Measurements from ENCODE around the gene KDM2A.

Gene KDM2A

DNA sequence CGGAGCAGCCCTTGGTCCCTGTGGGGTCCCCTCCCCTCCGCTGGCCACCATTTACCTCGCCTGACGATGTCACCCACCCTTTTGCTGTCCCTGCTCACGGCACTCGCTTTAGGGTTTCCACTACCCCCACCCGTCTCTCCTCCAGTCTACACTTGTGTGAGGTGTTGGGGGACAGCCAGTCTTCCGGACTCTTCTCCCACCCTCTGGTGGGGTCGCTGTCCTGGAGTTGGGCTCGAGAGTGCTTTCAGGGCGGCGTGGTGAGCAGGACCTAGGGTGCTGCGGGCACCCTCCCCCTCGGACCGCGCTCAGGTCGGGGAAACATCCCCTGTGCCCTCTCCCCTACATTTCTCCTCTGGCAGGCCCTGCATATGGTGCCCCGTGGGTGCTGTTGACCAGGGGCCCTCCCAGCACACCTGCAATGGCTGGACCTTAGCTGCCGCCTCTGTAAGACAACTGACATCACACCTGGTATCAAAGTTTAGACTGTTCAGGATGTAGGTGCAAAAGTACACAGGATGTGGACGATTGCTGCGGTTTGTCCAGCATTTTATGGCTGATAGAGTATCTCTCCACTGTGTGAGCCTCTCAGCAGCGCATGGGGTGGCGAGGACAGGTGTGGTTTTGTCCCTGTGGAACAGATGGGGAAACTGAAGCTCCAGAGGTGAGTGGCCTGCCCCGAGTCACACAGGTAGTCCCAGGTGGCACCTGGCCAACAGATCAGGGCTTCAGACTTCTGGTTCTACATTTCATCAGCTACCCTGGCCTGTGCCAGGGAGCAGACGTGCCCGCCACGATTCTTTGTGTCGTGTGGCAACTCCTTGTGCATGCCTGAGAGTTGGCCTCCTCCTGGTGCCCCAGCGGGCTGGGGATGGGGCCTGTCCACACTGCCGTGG lies 148.4 kb downstream of the KDM2A start:
- peaks cover 49% of the 10 kb centered on the region for H3K4me1 Mint-ChIP-seq
- H3K27ac Mint-ChIP-seq, result peak overlapping the region; percentile 65 to 91 (median 90)
- TF ChIP-seq, protein P1, sequence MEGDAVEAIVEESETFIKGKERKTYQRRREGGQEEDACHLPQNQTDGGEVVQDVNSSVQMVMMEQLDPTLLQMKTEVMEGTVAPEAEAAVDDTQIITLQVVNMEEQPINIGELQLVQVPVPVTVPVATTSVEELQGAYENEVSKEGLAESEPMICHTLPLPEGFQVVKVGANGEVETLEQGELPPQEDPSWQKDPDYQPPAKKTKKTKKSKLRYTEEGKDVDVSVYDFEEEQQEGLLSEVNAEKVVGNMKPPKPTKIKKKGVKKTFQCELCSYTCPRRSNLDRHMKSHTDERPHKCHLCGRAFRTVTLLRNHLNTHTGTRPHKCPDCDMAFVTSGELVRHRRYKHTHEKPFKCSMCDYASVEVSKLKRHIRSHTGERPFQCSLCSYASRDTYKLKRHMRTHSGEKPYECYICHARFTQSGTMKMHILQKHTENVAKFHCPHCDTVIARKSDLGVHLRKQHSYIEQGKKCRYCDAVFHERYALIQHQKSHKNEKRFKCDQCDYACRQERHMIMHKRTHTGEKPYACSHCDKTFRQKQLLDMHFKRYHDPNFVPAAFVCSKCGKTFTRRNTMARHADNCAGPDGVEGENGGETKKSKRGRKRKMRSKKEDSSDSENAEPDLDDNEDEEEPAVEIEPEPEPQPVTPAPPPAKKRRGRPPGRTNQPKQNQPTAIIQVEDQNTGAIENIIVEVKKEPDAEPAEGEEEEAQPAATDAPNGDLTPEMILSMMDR (IDR thresholded peaks at IDR 0.05; ENCODE audit: unreplicated experiment in 3 of 3), result no peak
- H3K27me3 Mint-ChIP-seq (ENCODE audit: low read depth), result peaks cover 5% of the 10 kb centered on the region
- no peaks in the 10 kb centered on the region for H3K9me3 Mint-ChIP-seq
- peak overlapping the region; percentile 96 to 99 (median 98) for H3K4me3 Mint-ChIP-seq
- H3K36me3 Mint-ChIP-seq (ENCODE audit: low read depth), result no peaks in the 10 kb centered on the region

DNA sequence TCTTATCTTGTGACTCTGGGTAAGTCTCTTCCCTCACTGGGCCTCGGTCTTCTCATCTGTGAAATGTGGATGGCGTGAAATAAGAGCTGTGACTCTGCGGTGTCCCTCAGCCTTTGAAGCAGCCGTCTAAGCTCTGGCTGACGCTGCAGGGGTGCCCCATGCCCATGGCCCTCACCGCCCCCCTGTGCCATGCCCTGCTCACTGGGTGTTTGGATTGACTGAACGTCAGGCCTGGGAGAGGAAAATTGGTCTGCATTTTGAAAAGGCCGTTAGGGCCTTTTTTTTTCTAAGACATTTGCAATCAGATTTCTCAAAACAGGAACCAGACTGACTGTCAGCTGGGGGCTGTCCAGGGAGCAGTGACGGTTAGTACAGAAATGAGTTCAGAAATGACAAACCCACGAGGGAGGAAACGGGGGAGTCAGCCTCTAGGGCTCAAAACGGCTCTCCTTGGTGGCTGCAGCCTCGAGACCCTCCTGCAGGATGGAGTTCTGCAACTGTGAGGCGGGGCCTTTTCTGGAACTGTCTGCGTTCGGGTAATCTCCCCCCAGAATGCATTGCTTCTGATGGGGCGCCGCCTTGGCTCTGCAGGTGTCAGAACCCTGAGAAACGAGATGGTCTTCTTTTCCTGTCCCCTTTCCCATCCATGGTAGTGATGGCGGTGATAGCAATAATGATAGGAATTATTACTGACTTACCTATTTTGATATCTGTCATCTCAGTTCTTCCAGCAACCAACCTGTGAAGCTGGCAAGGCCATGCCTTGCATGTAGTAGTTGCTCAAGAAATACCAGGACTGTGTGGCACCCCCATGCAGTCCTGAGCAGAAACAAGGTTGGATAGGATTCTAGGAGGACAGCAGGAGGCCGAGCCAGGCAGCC lies 149.3 kb downstream of the KDM2A start:
- Mint-ChIP-seq H3K4me3 (peak overlapping the region; percentile 96 to 99 (median 98)), H3K9me3 (no peaks in the 10 kb centered on the region), H3K27me3 (ENCODE audit: low read depth) (peaks cover 5% of the 10 kb centered on the region), H3K36me3 (ENCODE audit: low read depth) (no peaks in the 10 kb centered on the region), H3K4me1 (peaks cover 43% of the 10 kb centered on the region), H3K27ac (peak overlapping the region; percentile 38 to 65 (median 60))
- TF ChIP-seq, protein P1 (IDR thresholded peaks at IDR 0.05; ENCODE audit: unreplicated experiment in 3 of 3), result no peak

DNA sequence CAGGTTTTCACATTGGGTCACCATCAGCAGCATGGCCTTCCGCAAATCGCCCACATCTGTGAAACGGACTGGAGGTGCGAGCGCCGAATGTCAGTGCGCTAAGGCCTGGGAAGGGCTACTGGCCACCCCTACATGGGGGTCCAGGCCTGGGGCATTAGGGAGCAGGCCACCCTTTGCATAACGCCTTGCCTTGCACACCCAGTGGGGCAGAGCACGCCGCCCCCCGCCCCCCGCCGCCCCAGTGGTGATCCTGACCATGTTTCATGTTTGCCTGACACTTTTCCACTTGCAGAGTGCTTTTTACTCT lies 149.9 kb downstream of the KDM2A start:
- H3K27me3 Mint-ChIP-seq (ENCODE audit: low read depth), result peaks cover 5% of the 10 kb centered on the region
- H3K9me3 Mint-ChIP-seq, result no peaks in the 10 kb centered on the region
- H3K4me1 Mint-ChIP-seq, result peaks cover 43% of the 10 kb centered on the region
- TF ChIP-seq, protein P1 (IDR thresholded peaks at IDR 0.05; ENCODE audit: unreplicated experiment in 3 of 3), result no peak
- peak overlapping the region; percentile 57 to 98 (median 96) for H3K4me3 Mint-ChIP-seq
- H3K36me3 Mint-ChIP-seq (ENCODE audit: low read depth), result no peaks in the 10 kb centered on the region
- H3K27ac Mint-ChIP-seq, result peak overlapping the region in 1 of 3 experiments; percentile 65

DNA sequence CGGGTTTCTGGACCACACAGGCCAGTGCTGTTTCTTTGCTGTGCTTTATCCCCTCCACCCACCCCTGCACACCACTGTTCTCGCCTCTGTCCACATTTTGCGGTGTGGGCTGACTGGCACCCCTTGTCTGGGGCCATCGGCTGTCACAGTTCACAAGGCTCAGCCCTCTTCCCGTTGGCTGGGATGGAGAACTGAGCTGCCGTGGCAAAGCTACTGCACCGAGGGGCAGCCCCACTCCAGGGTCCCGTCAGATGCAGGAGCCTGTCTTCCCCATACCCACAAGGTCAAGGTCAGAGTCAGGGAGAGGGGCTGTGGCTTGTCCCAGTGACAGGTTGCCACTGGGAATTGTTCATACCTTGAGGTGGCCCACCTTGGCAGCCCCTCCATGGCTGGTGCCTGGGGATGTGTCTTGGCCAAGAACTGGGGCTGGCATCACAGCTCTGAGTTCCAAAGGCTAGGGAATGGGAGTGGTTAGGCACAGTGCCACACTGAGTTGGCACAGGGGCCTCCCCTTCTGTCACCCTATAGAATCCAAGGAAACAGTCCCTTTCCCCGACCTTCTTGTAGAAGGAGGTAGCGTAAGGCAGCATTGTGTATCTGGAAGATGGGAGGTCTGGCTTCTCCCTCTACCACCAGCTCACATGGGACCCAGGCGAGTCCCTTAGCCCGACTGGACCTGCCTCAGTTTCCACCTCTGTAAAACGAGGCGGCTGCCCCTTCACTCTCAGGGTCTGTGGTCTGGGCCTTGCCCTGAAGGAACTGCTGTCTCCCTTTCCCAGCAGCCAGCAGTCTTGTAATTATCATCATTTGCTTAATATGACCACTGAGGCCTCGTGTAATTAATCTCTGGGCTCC lies 150.6 kb downstream of the KDM2A start:
- H3K9me3 Mint-ChIP-seq, result no peaks in the 10 kb centered on the region
- H3K4me3 Mint-ChIP-seq, result peak overlapping the region; percentile 78 to 82 (median 79)
- TF ChIP-seq, protein P1 (IDR thresholded peaks at IDR 0.05; ENCODE audit: unreplicated experiment in 3 of 3), result no peak
- peak overlapping the region; percentile 87 to 95 (median 93) for H3K27ac Mint-ChIP-seq
- peaks cover 43% of the 10 kb centered on the region for H3K4me1 Mint-ChIP-seq
- H3K27me3 Mint-ChIP-seq (ENCODE audit: low read depth), result peaks cover 4% of the 10 kb centered on the region
- H3K36me3 Mint-ChIP-seq (ENCODE audit: low read depth), result no peaks in the 10 kb centered on the region

DNA sequence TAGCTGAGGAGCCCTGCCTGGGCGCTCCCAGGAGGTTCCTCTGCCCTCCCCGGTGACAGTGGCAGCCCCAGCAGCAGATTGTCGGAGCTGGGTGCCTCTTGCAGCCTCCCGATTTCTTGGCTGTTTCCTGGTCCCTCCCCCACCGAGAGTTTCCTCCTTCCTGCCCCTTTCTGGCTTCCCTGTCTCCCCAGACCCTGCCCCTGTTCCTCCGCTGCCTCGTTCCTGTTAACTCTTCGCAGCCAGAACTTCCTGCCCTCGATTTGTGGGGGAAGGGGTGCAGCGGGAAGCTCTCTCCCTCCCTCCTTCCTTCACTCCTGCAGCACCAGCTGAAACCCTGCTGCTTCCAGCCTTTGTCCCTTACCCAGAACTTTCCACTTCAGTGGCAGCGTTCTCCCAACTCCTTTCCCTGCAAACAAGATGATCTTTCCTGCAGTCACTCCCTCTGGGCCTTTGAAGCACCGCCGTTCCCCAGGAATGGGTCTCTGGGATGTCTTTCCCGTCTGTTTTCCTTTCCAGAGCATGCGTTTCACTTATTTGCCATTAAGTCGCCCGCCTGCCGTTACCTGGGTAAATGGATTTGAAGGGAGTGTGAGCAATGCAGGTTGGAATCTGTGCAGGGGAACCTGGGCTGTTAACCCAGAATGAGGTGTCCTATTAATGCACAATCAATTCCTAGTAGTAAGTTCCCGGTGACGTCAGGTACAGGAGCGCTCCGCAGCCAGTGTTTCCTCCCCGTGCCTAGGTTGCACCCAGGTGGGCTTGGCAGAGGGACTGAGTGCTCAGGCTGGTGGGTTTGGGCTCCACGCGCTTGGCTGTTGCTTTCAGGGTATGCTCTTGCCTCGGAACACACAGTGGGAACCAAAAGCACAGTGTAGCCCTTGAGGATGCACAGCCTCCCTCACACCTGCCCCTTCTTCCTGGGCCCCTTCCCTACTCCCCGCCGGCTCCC lies 151.5 kb downstream of the KDM2A start:
- peak overlapping the region; percentile 87 to 95 (median 93) for H3K27ac Mint-ChIP-seq

More for the DNA sequence above, 151.5 kb downstream of the KDM2A start:
- H3K27me3 Mint-ChIP-seq (ENCODE audit: low read depth), result no peaks in the 10 kb centered on the region
- peak overlapping the region; percentile 78 to 82 (median 79) for H3K4me3 Mint-ChIP-seq
- TF ChIP-seq, protein P1 (IDR thresholded peaks at IDR 0.05; ENCODE audit: unreplicated experiment in 3 of 3), result no peak
- no peaks in the 10 kb centered on the region for H3K9me3 Mint-ChIP-seq
- no peaks in the 10 kb centered on the region for H3K36me3 Mint-ChIP-seq (ENCODE audit: low read depth)
- H3K4me1 Mint-ChIP-seq, result peaks cover 43% of the 10 kb centered on the region

Data from nephron (organoid).